GM18519 (cell line): Measurements from ENCODE around the gene UCK1.

ENCODE experiments used
- ATAC-seq: cut with Tn5 transposase; IDR thresholded peaks from one replicate; pipeline ENCODE4 v1.9.1; 2021; ENCODE audit warnings: mild to moderate bottlenecking, moderate library complexity; ENCODE audit not compliant: unreplicated experiment, low FRiP score

UCK1 gene

DNA sequence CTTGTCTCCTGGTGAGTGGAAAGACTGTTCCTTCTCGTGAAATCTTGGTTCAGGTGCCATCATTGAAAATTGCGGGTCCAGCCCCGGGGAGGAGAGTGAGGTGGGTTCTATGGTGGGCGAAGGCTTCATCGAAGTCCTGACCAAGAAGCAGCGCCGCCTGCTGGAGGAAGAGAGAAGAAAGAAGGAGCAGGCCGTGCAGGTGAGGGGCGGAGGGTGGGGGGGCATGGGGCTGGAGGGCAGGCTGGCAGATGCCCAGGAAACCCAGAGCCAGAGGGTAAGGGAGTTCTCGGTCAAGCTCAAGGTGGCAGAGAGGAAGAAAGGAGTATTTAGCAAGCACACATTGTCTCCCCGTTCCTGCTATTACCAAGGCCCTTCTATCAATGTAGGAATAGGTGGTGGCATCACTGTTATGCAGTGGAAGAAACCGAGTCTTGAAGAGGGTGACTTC is 52.6 kb downstream of the UCK1 start:
- no peak for ATAC-seq

DNA sequence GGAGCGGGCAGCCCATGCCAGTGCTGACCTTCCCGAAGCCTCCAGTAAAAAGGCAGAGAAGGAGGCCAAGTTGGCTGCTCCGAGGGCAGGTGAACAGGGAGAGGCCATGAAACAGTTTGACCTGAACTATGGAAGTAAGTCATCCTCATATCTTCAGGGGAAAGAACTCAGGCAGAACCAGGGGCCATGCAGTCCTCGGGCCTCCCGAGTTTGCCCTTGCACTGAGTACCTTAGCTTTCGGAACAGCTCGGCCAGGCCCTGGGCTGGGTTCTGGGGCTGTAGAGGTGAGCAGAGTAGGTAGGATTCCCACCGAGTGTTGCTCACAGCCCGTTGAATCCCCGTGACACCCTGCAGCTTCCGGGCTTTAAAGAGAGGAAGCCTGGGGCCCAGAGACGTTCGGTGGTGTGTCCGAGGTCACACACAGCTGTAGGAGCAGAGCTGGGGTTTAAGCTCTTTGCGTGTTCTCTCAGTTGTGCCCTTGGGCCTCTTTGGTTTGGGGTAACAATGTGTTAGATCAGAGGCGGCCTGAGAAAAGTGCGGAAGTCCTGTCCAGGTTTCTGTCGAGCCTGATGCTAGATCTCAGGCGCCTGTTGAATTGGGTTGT is 53.1 kb downstream of the UCK1 start:
- no peak for ATAC-seq

GRCh38 chr9:131477367-131477766 is 53.7 kb downstream of the UCK1 start:
- ATAC-seq: no peak

- no peak for ATAC-seq
Observed at GRCh38 chr9:131476777-131477345, 54.2 kb downstream of the UCK1 start.

- no peak for ATAC-seq
Observed at GRCh38 chr9:131475956-131476776, 54.9 kb downstream of the UCK1 start.

DNA sequence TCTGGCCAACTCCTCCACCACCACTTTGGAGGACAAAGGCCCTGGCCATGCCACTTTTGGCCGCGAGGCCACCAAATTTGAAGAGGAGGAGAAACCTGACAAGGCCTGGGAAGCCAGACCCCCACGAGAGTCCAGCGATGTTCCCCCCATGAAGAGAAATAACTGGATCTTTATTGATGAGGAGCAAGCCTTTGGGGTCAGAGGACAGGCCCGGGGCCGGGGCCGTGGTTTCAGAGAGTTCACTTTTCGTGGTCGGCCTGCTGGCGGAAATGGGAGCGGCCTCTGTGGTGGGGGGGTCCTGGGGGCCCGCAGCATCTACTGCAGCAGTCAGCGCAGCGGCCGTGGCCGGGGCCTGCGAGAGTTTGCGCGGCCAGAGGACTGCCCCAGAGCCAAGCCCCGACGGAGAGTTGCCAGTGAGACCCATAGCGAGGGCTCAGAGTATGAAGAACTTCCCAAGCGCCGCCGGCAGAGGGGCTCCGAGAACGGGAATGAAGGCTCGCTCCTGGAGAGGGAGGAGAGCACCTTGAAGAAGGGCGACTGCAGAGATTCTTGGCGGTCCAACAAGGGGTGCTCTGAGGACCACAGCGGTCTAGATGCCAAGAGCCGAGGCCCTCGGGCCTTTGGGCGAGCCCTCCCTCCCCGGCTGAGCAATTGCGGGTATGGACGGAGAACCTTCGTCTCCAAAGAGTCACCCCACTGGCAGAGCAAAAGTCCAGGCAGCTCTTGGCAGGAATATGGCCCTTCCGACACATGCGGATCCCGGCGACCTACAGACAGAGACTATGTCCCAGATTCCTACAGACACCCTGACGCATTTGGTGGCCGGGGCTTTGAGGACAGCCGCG is 55.7 kb downstream of the UCK1 start:
- no peak for ATAC-seq

- ATAC-seq: no peak
Observed at GRCh38 chr9:131474711-131475110, 56.4 kb downstream of the UCK1 start.

- ATAC-seq: no peak
Observed at GRCh38 chr9:131473891-131474290, 57.2 kb downstream of the UCK1 start.
